Uterus (tissue), 2 donors: Measurements from ENCODE around the gene DTX3.

Experiments used
- POLR2A ChIP-seq, 2 donors: fragments of 450-650 bp; IDR thresholded peaks; one replicate each; pipeline ENCODE4 v1.6.1; 2016; ENCODE audit warnings: antibody characterized with exemption in 2 of 2, mild to moderate bottlenecking in 1 of 2, moderate library complexity in 1 of 2
- TF ChIP-seq, protein P1 (sequence below), 4 experiments: fragments of 200-600 bp in 2 of 4; fragments of 450-650 bp in 2 of 4; sonication (generic) in 2 of 4; IDR thresholded peaks; one replicate each; pipeline ENCODE4 v1.5.1; 2016 to 2019; ENCODE audit warnings: antibody characterized with exemption in 4 of 4, mild to moderate bottlenecking in 2 of 4, moderate library complexity in 1 of 4

DNA sequence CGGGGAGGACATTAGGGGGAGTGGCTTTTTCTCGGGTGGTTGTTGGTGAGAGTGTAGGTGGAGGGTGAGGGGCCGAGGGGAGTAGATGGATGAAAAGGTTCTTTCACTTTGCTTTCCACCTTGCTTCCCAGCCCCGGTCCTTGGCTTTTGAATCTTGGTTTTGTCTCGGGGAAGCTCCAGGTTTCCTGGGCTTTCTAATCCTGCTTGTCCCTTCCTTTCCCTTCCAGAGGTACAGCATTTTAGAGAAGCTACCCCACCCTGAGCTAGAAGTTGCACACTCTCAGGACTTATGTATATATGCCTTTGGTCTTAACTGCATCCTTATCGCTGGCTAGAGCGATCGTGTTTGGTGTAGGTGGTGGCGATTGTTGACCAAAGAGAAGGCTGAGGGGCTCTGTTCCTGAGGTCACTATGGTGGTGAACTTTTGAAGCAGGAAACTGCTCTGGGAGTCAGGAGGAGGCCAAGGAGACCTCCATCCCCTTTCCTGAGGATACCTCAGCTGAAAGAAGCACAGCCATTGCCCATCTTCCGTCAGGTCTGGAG is 12.8 kb upstream of the DTX3 start:
- TF ChIP-seq, protein P1, sequence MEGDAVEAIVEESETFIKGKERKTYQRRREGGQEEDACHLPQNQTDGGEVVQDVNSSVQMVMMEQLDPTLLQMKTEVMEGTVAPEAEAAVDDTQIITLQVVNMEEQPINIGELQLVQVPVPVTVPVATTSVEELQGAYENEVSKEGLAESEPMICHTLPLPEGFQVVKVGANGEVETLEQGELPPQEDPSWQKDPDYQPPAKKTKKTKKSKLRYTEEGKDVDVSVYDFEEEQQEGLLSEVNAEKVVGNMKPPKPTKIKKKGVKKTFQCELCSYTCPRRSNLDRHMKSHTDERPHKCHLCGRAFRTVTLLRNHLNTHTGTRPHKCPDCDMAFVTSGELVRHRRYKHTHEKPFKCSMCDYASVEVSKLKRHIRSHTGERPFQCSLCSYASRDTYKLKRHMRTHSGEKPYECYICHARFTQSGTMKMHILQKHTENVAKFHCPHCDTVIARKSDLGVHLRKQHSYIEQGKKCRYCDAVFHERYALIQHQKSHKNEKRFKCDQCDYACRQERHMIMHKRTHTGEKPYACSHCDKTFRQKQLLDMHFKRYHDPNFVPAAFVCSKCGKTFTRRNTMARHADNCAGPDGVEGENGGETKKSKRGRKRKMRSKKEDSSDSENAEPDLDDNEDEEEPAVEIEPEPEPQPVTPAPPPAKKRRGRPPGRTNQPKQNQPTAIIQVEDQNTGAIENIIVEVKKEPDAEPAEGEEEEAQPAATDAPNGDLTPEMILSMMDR (IDR thresholded peaks at IDR 0.05): no peak
- no peak for TF ChIP-seq POLR2A (IDR thresholded peaks at IDR 0.05)
